Omental fat pad (tissue), 4 donors: Measurements from ENCODE around the gene DCAF6. TPM values are rescaled to one million over a fixed set of nuclear protein-coding genes. Genes with fewer than 3 reads are reported as not detected.
"Not testable (repeated sequence)": the region's sequence is repeated elsewhere in the genome, so short reads cannot be mapped to it uniquely, and the experiment has no call there.

Experiments
- ATAC-seq: fragments of 150-250 bp; one replicate; pipeline ENCODE4 v1.9.1; 2016; ENCODE audit warnings: mild to moderate bottlenecking, moderate library complexity; ENCODE audit not compliant: low FRiP score
- DNase-seq: peaks from one replicate; pipeline ENCODE4 v3.0.0-alpha.2; 2019; ENCODE audit warnings: low spot score
- CTCF ChIP-seq, 3 donors: fragments of 450-650 bp; IDR thresholded peaks; one replicate each; pipeline ENCODE4 v1.5.1; 2016 to 2017; ENCODE audit warnings: antibody characterized with exemption in 3 of 3, mild to moderate bottlenecking in 3 of 3, moderate library complexity in 2 of 3
- total RNA-seq, 4 donors: library from RNA; depleted of rRNA; stranded (reverse); fragments of >200 nt; gene quantifications; one replicate each; pipeline ENCODE4 v1.1.0, GENCODE V29; 2016

The DCAF6 gene
- 10 to 100 TPM; 57.2 to 98.4 (median 75.5) TPM for total RNA-seq

DNA sequence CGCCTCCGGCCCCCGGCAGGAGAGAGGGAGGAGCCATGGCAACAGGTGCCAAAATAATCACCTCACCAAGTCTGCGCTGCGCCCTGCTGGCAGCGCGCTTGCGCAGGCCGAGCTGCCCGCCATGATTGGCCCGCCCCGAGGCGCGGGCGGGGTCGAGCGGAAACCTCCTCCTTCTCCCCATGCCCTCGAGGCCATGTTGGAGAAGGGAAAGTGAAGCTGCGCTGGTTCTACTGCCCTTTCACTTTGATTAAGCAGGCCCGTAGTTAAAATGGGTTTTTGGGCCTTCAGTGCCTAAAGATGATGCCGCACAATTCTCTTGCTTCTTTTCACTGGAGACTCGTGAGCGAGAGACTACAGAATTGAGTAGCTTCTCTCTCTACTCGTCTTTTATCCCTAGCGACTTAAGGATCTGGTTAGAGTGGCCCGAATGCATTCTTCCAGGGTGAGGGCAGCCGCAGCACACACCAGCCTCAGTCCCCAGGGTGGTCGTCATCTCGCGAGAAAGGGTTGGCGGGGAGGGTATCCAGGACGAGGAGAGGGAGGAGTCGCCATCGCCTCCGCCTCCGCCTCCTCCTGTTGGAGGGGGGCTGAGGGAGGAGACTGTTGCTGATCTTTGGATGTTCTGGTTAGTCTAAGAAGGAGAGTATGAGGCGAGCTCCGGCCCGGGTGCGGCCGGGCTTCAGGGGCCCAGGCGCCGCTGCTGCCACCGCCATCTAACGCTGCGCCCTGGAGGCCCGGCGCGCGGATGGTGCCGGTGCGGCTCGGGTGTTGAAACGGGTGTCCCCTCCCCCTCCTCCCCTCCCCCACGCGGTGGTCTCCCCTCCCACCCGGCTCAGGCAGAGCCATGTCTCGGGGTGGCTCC, at the start of gene DCAF6:
TSS of gene DCAF6 (plus strand) at position 616 of the 862 bp plus-strand sequence. CDS start at position 845, 229 bp downstream.
- ATAC-seq: peak; percentile 95
- peak; percentile 94 for DNase-seq
- TF ChIP-seq CTCF (IDR thresholded peaks at IDR 0.05): no peak

DNA sequence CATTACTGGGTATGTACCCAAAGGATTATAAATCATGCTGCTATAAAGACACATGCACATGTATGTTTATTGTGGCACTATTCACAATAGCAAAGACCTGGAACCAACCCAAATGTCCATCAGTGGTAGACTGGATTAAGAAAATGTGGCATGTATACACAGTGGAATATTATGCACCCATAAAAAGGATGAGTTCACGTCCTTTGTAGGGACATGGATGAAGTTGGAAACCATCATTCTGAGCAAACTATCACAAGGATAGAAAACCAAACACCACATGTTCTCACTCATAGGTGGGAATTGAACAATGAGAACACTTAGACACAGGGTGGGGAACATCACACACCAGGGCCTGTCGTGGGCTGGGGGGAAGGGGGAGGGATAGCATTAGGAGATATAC, 49.3 kb upstream of the DCAF6 start:
- DNase-seq, ATAC-seq: not testable (repeated sequence)

GRCh38 chr1:167890400-167890799, 46.1 kb upstream of the DCAF6 start:
- no peak for TF ChIP-seq CTCF (IDR thresholded peaks at IDR 0.05)
- ATAC-seq (no peak), DNase-seq (no peak)

- no peak for ATAC-seq
- TF ChIP-seq CTCF (IDR thresholded peaks at IDR 0.05): no peak
- DNase-seq: no peak
Measured at GRCh38 chr1:167893798-167894197, 42.7 kb upstream of the DCAF6 start.

- DNase-seq (no peak), ATAC-seq (no peak)
- TF ChIP-seq CTCF (IDR thresholded peaks at IDR 0.05): no peak
Measured at GRCh38 chr1:167898578-167899222, 37.8 kb upstream of the DCAF6 start.

- ATAC-seq (peak; percentile 57), DNase-seq (no peak)
- TF ChIP-seq CTCF (IDR thresholded peaks at IDR 0.05): no peak
Measured at GRCh38 chr1:167899253-167899681, 37.2 kb upstream of the DCAF6 start.

DNA sequence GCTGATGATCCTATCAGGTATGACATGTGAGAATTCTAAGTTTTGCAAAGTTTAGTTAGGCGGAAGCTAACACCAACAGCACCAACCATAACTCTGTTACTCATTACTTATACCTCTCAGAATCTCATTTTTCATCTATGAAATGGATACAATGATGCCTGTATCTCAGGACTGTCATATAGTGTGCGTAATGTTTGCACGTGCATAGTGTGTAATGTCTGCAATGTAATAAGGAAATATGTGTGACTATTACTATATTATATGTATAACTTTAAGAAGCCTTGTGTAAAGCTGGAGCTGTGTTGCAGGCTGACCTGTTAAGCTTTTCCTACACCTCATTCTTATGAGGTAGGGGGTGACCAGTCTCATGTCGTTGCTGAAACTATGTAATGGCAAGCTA, 35.6 kb upstream of the DCAF6 start:
- ATAC-seq: no peak
- DNase-seq: no peak
- TF ChIP-seq CTCF (IDR thresholded peaks at IDR 0.05): no peak
